Mesenchymal stem cell (in vitro differentiated cells and primary cell): ENCODE measurements around the gene NTRK2.

Source experiments
- DNase-seq: peaks from one replicate; pipeline ENCODE4 v3.0.0-alpha.2; 2013
- H2AFZ ChIP-seq: one replicate; pipeline ENCODE4 v1.6.1; 2013; ENCODE audit warnings: low read depth, mild to moderate bottlenecking, control low read depth, inconsistent platforms, low read length, moderate library complexity
- H2AK5ac ChIP-seq: 2 replicates; pipeline ENCODE4 v1.6.1; 2013; ENCODE audit warnings: low read length, moderate library complexity, mild to moderate bottlenecking, inconsistent platforms; ENCODE audit not compliant: severe bottlenecking
- H2BK120ac ChIP-seq: one replicate; pipeline ENCODE4 v1.6.1; 2013; ENCODE audit warnings: low read depth, mild to moderate bottlenecking, inconsistent platforms, low read length, moderate library complexity
- H2BK12ac ChIP-seq, 2 experiments: one replicate each; pipeline ENCODE4 v1.6.1; 2013; ENCODE audit warnings: inconsistent platforms in 2 of 2, low read length in 2 of 2, mild to moderate bottlenecking in 2 of 2, moderate library complexity in 2 of 2, control low read depth in 1 of 2
- H2BK15ac ChIP-seq: one replicate; pipeline ENCODE4 v1.6.1; 2013; ENCODE audit warnings: mild to moderate bottlenecking, low read depth, inconsistent platforms; ENCODE audit not compliant: poor library complexity, severe bottlenecking
- H2BK5ac ChIP-seq: 2 replicates; pipeline ENCODE4 v1.6.1; 2013; ENCODE audit warnings: low read depth, mild to moderate bottlenecking, low read length, control low read depth, inconsistent platforms; ENCODE audit not compliant: poor library complexity, severe bottlenecking
- H3K14ac ChIP-seq, 2 experiments: one replicate each; pipeline ENCODE4 v1.6.1; 2013; ENCODE audit warnings: inconsistent platforms in 2 of 2, low read length in 2 of 2, control low read depth in 1 of 2, mild to moderate bottlenecking in 1 of 2, moderate library complexity in 1 of 2
- H3K18ac ChIP-seq, 2 experiments: one replicate each; pipeline ENCODE4 v1.6.1; 2013; ENCODE audit warnings: inconsistent platforms in 2 of 2, low read length in 2 of 2, control low read depth in 1 of 2, low read depth in 1 of 2, mild to moderate bottlenecking in 1 of 2
- H3K23ac ChIP-seq, 2 experiments: one replicate each; pipeline ENCODE4 v1.6.1; 2013; ENCODE audit warnings: inconsistent platforms in 2 of 2, low read length in 2 of 2, mild to moderate bottlenecking in 2 of 2, moderate library complexity in 2 of 2, control low read depth in 1 of 2
- H3K27ac ChIP-seq: 2 replicates; pipeline ENCODE4 v1.5.1; 2013; ENCODE audit warnings: mild to moderate bottlenecking, moderate library complexity, low read length, control low read depth, inconsistent platforms; ENCODE audit not compliant: poor library complexity, severe bottlenecking
- H3K27me3 ChIP-seq, 2 experiments: 2 replicates each; pipeline versions ENCODE4 v1.6.1 to v1.7.0; 2013; ENCODE audit warnings: low read length in 2 of 2, mild to moderate bottlenecking in 2 of 2, moderate library complexity in 2 of 2, control low read depth in 1 of 2, inconsistent platforms in 1 of 2; ENCODE audit not compliant: control insufficient read depth in 1 of 2, insufficient read depth in 1 of 2
- H3K36me3 ChIP-seq, 2 experiments: 2 replicates each; pipeline versions ENCODE4 v1.6.1 to v1.7.0; 2013; ENCODE audit warnings: low read length in 2 of 2, control low read depth in 1 of 2, inconsistent platforms in 1 of 2, low read depth in 1 of 2, mild to moderate bottlenecking in 1 of 2; ENCODE audit not compliant: insufficient read depth in 2 of 2, control insufficient read depth in 1 of 2
- H3K4ac ChIP-seq, 2 experiments: one replicate each; pipeline ENCODE4 v1.6.1; 2013; ENCODE audit warnings: inconsistent platforms in 2 of 2, low read length in 2 of 2, mild to moderate bottlenecking in 2 of 2, moderate library complexity in 2 of 2, control low read depth in 1 of 2, low read depth in 1 of 2
- H3K4me1 ChIP-seq: 2 replicates; pipeline ENCODE4 v1.6.1; 2013; ENCODE audit warnings: low read depth, low read length, control low read depth; ENCODE audit not compliant: control insufficient read depth, insufficient read depth
- H3K4me2 ChIP-seq: 2 replicates; pipeline ENCODE4 v1.6.1; 2013; ENCODE audit warnings: low read length, mild to moderate bottlenecking, inconsistent platforms; ENCODE audit not compliant: poor library complexity, severe bottlenecking
- H3K4me3 ChIP-seq, 2 experiments: 2 replicates each; pipeline versions ENCODE4 v1.5.1 to v1.7.0; 2013; ENCODE audit warnings: low read length in 2 of 2, mild to moderate bottlenecking in 2 of 2, control low read depth in 1 of 2, low read depth in 1 of 2; ENCODE audit not compliant: insufficient read depth in 1 of 2
- H3K79me1 ChIP-seq: replicated peaks from 2 replicates; pipeline ENCODE4 v1.6.1; 2013; ENCODE audit warnings: mild to moderate bottlenecking, control low read depth, low read length, inconsistent platforms; ENCODE audit not compliant: poor library complexity, severe bottlenecking
- H3K9ac ChIP-seq: 2 replicates; pipeline ENCODE4 v1.7.0; 2013; ENCODE audit warnings: mild to moderate bottlenecking, low read length, moderate library complexity
- H3K9me3 ChIP-seq: 2 replicates; pipeline ENCODE4 v1.7.0; 2013; ENCODE audit warnings: mild to moderate bottlenecking, low read length; ENCODE audit not compliant: control insufficient read depth
- H4K8ac ChIP-seq: one replicate; pipeline ENCODE4 v1.6.1; 2013; ENCODE audit warnings: inconsistent platforms, mild to moderate bottlenecking, low read length, moderate library complexity
- H4K91ac ChIP-seq: one replicate; pipeline ENCODE4 v1.6.1; 2013; ENCODE audit warnings: mild to moderate bottlenecking, low read length, inconsistent platforms
- WGBS: methylation state at CpG from one replicate; pipeline ENCODE4 v1.1.7; 2013; ENCODE audit warnings: mixed read lengths; 5-methylcytosine and 5-hydroxymethylcytosine counted together

Gene NTRK2

DNA sequence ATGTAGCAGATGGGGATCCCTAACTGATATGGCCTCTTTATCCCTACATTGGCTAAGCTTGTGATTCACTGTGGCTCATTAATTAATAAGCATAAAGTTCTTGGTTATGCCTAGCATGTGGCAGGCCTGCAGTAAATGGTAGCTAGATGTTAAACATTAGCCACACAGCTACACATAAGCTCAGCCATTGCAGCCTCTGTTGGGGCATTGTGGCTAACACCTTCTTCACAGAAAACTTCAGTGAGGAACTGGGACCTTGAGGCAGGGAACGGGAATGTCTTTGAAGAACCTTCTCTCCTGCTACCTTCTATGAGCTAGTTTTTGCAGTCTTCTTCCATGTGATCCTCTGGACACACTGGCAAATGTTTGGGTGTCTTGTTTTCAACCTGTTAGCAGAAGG is 338.2 kb downstream of the NTRK2 start:
- H4K8ac ChIP-seq, result no peak overlapping the region
- no peak for DNase-seq
- no peak overlapping the region for H2AFZ ChIP-seq
- no peak overlapping the region for H3K27ac ChIP-seq
- H3K9me3 ChIP-seq, result no peaks in the 10 kb centered on the region
- no peak overlapping the region for H3K4me3 ChIP-seq
- no peak overlapping the region for H3K4me2 ChIP-seq
- H2BK12ac ChIP-seq, result no peak overlapping the region
- WGBS, result 57% methylated on average over 1 of the region's 1 CpG
- H2BK120ac ChIP-seq, result no peak overlapping the region
- no peak overlapping the region for H2BK5ac ChIP-seq
- no peak overlapping the region for H4K91ac ChIP-seq
- no peaks in the 10 kb centered on the region for H3K4me1 ChIP-seq
- no peak overlapping the region for H2AK5ac ChIP-seq
- H3K14ac ChIP-seq, result no peak overlapping the region
- no peak overlapping the region for H3K4ac ChIP-seq
- H3K23ac ChIP-seq, result no peak overlapping the region
- peaks cover 0 to 21% of the 10 kb centered on the region in 2 experiments for H3K27me3 ChIP-seq
- H3K79me1 ChIP-seq, result no peaks in the 10 kb centered on the region
- no peak overlapping the region for H3K18ac ChIP-seq
- no peak overlapping the region for H3K9ac ChIP-seq
- H3K36me3 ChIP-seq, result no peaks in the 10 kb centered on the region
- H2BK15ac ChIP-seq, result no peak overlapping the region

GRCh38 chr9:85008215-85008614 is 338.7 kb downstream of the NTRK2 start:
- no peak overlapping the region for H4K91ac ChIP-seq
- H3K27me3 ChIP-seq, result peaks cover 0 to 16% of the 10 kb centered on the region in 2 experiments
- no peak overlapping the region for H2BK120ac ChIP-seq
- no peaks in the 10 kb centered on the region for H3K9me3 ChIP-seq
- H3K14ac ChIP-seq, result no peak overlapping the region
- DNase-seq, result no peak
- H2BK12ac ChIP-seq, result no peak overlapping the region
- no peak overlapping the region for H2BK15ac ChIP-seq
- no peak overlapping the region for H3K4me2 ChIP-seq
- no peak overlapping the region for H4K8ac ChIP-seq
- no peak overlapping the region for H2AK5ac ChIP-seq
- no peak overlapping the region for H3K27ac ChIP-seq
- no peak overlapping the region for H2AFZ ChIP-seq
- 87% methylated on average over 3 of the region's 3 CpGs for WGBS
- H3K9ac ChIP-seq, result no peak overlapping the region
- no peak overlapping the region for H3K18ac ChIP-seq
- no peak overlapping the region for H3K23ac ChIP-seq
- no peak overlapping the region for H2BK5ac ChIP-seq
- no peaks in the 10 kb centered on the region for H3K79me1 ChIP-seq
- H3K36me3 ChIP-seq, result no peaks in the 10 kb centered on the region
- no peak overlapping the region for H3K4me3 ChIP-seq
- no peak overlapping the region for H3K4ac ChIP-seq
- no peaks in the 10 kb centered on the region for H3K4me1 ChIP-seq

- H4K91ac ChIP-seq, result no peak overlapping the region
- H2AFZ ChIP-seq, result no peak overlapping the region
- no peak overlapping the region for H2AK5ac ChIP-seq
- H3K4me1 ChIP-seq, result no peaks in the 10 kb centered on the region
- WGBS, result 91% methylated on average over 1 of the region's 1 CpG
- H3K4me2 ChIP-seq, result no peak overlapping the region
- no peak overlapping the region for H2BK5ac ChIP-seq
- no peaks in the 10 kb centered on the region for H3K36me3 ChIP-seq
- H3K14ac ChIP-seq, result no peak overlapping the region
- H3K9me3 ChIP-seq, result no peaks in the 10 kb centered on the region
- H3K23ac ChIP-seq, result no peak overlapping the region
- H2BK12ac ChIP-seq, result no peak overlapping the region
- no peak overlapping the region for H3K4ac ChIP-seq
- H3K27me3 ChIP-seq, result peaks cover 0 to 11% of the 10 kb centered on the region in 2 experiments
- H3K27ac ChIP-seq, result no peak overlapping the region
- no peak overlapping the region for H2BK15ac ChIP-seq
- no peak overlapping the region for H3K4me3 ChIP-seq
- DNase-seq, result no peak
- H3K18ac ChIP-seq, result no peak overlapping the region
- H3K79me1 ChIP-seq, result no peaks in the 10 kb centered on the region
- H2BK120ac ChIP-seq, result no peak overlapping the region
- H4K8ac ChIP-seq, result no peak overlapping the region
- no peak overlapping the region for H3K9ac ChIP-seq
Observed at GRCh38 chr9:85009251-85009650, 339.7 kb downstream of the NTRK2 start.

DNA sequence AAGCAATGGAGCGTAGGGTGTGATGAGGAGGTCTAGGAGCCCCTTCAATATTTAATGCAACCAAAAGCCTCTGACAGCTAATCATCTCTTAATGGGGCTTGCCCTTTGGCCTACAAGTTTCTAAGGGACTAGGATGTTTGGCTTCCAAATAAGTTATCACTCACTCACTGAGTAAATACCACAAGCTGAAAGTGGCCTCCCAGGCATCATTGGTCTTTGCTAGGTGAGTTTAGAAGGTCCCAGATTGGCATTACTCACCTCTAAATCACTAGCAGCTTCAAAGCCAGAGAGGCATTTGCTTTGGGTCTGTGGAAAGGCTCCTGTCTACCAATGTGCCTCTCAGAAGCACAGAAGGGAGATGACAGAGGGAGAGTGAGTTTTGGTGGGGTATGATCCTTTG is 344.2 kb downstream of the NTRK2 start:
- no peak for DNase-seq
- H3K36me3 ChIP-seq, result no peaks in the 10 kb centered on the region
- H2BK12ac ChIP-seq, result no peak overlapping the region
- H2BK120ac ChIP-seq, result no peak overlapping the region
- no peak overlapping the region for H4K91ac ChIP-seq
- H3K9me3 ChIP-seq, result peaks cover 2% of the 10 kb centered on the region
- H3K9ac ChIP-seq, result no peak overlapping the region
- H3K4me3 ChIP-seq, result no peak overlapping the region
- H3K4ac ChIP-seq, result no peak overlapping the region
- no peaks in the 10 kb centered on the region for H3K79me1 ChIP-seq
- H4K8ac ChIP-seq, result no peak overlapping the region
- H3K4me1 ChIP-seq, result no peaks in the 10 kb centered on the region
- no peak overlapping the region for H3K18ac ChIP-seq
- no peak overlapping the region for H3K23ac ChIP-seq
- H2AFZ ChIP-seq, result no peak overlapping the region
- H2BK15ac ChIP-seq, result no peak overlapping the region
- H2AK5ac ChIP-seq, result no peak overlapping the region
- peaks cover 0 to 6% of the 10 kb centered on the region in 2 experiments for H3K27me3 ChIP-seq
- no peak overlapping the region for H3K14ac ChIP-seq
- H2BK5ac ChIP-seq, result no peak overlapping the region
- WGBS, result 91% methylated on average over 1 of the region's 1 CpG
- no peak overlapping the region for H3K4me2 ChIP-seq
- no peak overlapping the region for H3K27ac ChIP-seq
